NCI-H510A treated with DMSO at 0.1 percent for 48 hours (cell line): ENCODE measurements around the gene RHOA.

Experiments used
- DNase-seq: peaks from one replicate; lab custom pipeline; 2025; lab: John Stamatoyannopoulos, UW

RHOA gene

GRCh38 chr3:49324768-49325167, 87.0 kb downstream of the RHOA start:
- DNase-seq: no peak

GRCh38 chr3:49316696-49317457, 94.9 kb downstream of the RHOA start:
- DNase-seq: no peak

- no peak for DNase-seq
Observed at GRCh38 chr3:49313896-49314688, 97.7 kb downstream of the RHOA start.

- DNase-seq: no peak
Observed at GRCh38 chr3:49311283-49311682, 100.5 kb downstream of the RHOA start.

GRCh38 chr3:49310677-49311076, 101.1 kb downstream of the RHOA start:
- DNase-seq: no peak
